ENCODE measurements around the gene MED15.

MED15 gene

GRCh38 chr22:20628081-20628939 lies 120.9 kb downstream of the MED15 start:
- DNase-seq (ENCODE audit: insufficient read length, low spot score), result no peak
- no peak for TF ChIP-seq SPI1 (IDR thresholded peaks at IDR 0.05; ENCODE audit: low read depth, low read length)
- no peak for TF ChIP-seq PAX5 (IDR thresholded peaks at IDR 0.05; ENCODE audit: insufficient read depth, low read length, severe bottlenecking)
- no peak for TF ChIP-seq POU2F2 (IDR thresholded peaks at IDR 0.05; ENCODE audit: low read depth, low read length)
- no peak for TF ChIP-seq POLR2AphosphoS5 (IDR thresholded peaks at IDR 0.05; ENCODE audit: low read depth, low read length)
- TF ChIP-seq POLR2A (IDR thresholded peaks at IDR 0.05; ENCODE audit: low read depth, low read length), result no peak
- no peak for TF ChIP-seq TAF1 (IDR thresholded peaks at IDR 0.05; ENCODE audit: low read depth, low read length)
- FAIRE-seq, result no peak

- no peak for FAIRE-seq
- no peak for TF ChIP-seq PAX5 (IDR thresholded peaks at IDR 0.05; ENCODE audit: insufficient read depth, low read length, severe bottlenecking)
- no peak for TF ChIP-seq POU2F2 (IDR thresholded peaks at IDR 0.05; ENCODE audit: low read depth, low read length)
- TF ChIP-seq SPI1 (IDR thresholded peaks at IDR 0.05; ENCODE audit: low read depth, low read length), result no peak
- TF ChIP-seq TAF1 (IDR thresholded peaks at IDR 0.05; ENCODE audit: low read depth, low read length), result no peak
- no peak for TF ChIP-seq POLR2AphosphoS5 (IDR thresholded peaks at IDR 0.05; ENCODE audit: low read depth, low read length)
- no peak for TF ChIP-seq POLR2A (IDR thresholded peaks at IDR 0.05; ENCODE audit: low read depth, low read length)
- no peak for DNase-seq (ENCODE audit: insufficient read length, low spot score)
Measured at GRCh38 chr22:20629401-20629800, 122.0 kb downstream of the MED15 start.

GRCh38 chr22:20630873-20631617 lies 123.6 kb downstream of the MED15 start:
- DNase-seq (ENCODE audit: insufficient read length, low spot score) (no peak), FAIRE-seq (no peak)
- TF ChIP-seq POLR2A (IDR thresholded peaks at IDR 0.05; ENCODE audit: low read depth, low read length), result no peak
- TF ChIP-seq PAX5 (IDR thresholded peaks at IDR 0.05; ENCODE audit: insufficient read depth, low read length, severe bottlenecking), result no peak
- no peak for TF ChIP-seq SPI1 (IDR thresholded peaks at IDR 0.05; ENCODE audit: low read depth, low read length)
- TF ChIP-seq POLR2AphosphoS5 (IDR thresholded peaks at IDR 0.05; ENCODE audit: low read depth, low read length), result no peak
- no peak for TF ChIP-seq TAF1 (IDR thresholded peaks at IDR 0.05; ENCODE audit: low read depth, low read length)
- no peak for TF ChIP-seq POU2F2 (IDR thresholded peaks at IDR 0.05; ENCODE audit: low read depth, low read length)

GRCh38 chr22:20632082-20632481 lies 124.7 kb downstream of the MED15 start:
- DNase-seq (ENCODE audit: insufficient read length, low spot score) (no peak), FAIRE-seq (no peak)
- no peak for TF ChIP-seq POLR2AphosphoS5 (IDR thresholded peaks at IDR 0.05; ENCODE audit: low read depth, low read length)
- no peak for TF ChIP-seq PAX5 (IDR thresholded peaks at IDR 0.05; ENCODE audit: insufficient read depth, low read length, severe bottlenecking)
- TF ChIP-seq POLR2A (IDR thresholded peaks at IDR 0.05; ENCODE audit: low read depth, low read length), result no peak
- no peak for TF ChIP-seq POU2F2 (IDR thresholded peaks at IDR 0.05; ENCODE audit: low read depth, low read length)
- TF ChIP-seq TAF1 (IDR thresholded peaks at IDR 0.05; ENCODE audit: low read depth, low read length), result no peak
- no peak for TF ChIP-seq SPI1 (IDR thresholded peaks at IDR 0.05; ENCODE audit: low read depth, low read length)

- FAIRE-seq (no peak), DNase-seq (ENCODE audit: insufficient read length, low spot score) (no peak)
- no peak for TF ChIP-seq POLR2A (IDR thresholded peaks at IDR 0.05; ENCODE audit: low read depth, low read length)
- no peak for TF ChIP-seq TAF1 (IDR thresholded peaks at IDR 0.05; ENCODE audit: low read depth, low read length)
- no peak for TF ChIP-seq POLR2AphosphoS5 (IDR thresholded peaks at IDR 0.05; ENCODE audit: low read depth, low read length)
- no peak for TF ChIP-seq POU2F2 (IDR thresholded peaks at IDR 0.05; ENCODE audit: low read depth, low read length)
- TF ChIP-seq PAX5 (IDR thresholded peaks at IDR 0.05; ENCODE audit: insufficient read depth, low read length, severe bottlenecking), result no peak
- no peak for TF ChIP-seq SPI1 (IDR thresholded peaks at IDR 0.05; ENCODE audit: low read depth, low read length)
Measured at GRCh38 chr22:20632518-20632917, 125.1 kb downstream of the MED15 start.

- no peak for TF ChIP-seq POU2F2 (IDR thresholded peaks at IDR 0.05; ENCODE audit: low read depth, low read length)
- no peak for TF ChIP-seq PAX5 (IDR thresholded peaks at IDR 0.05; ENCODE audit: insufficient read depth, low read length, severe bottlenecking)
- no peak for TF ChIP-seq SPI1 (IDR thresholded peaks at IDR 0.05; ENCODE audit: low read depth, low read length)
- no peak for TF ChIP-seq POLR2A (IDR thresholded peaks at IDR 0.05; ENCODE audit: low read depth, low read length)
- TF ChIP-seq POLR2AphosphoS5 (IDR thresholded peaks at IDR 0.05; ENCODE audit: low read depth, low read length), result no peak
- TF ChIP-seq TAF1 (IDR thresholded peaks at IDR 0.05; ENCODE audit: low read depth, low read length), result no peak
- no peak for FAIRE-seq
Measured at GRCh38 chr22:20634560-20635226, 127.3 kb downstream of the MED15 start.

GRCh38 chr22:20635227-20635591 lies 127.8 kb downstream of the MED15 start:
- TF ChIP-seq SPI1 (IDR thresholded peaks at IDR 0.05; ENCODE audit: low read depth, low read length) (no peak), POLR2AphosphoS5 (IDR thresholded peaks at IDR 0.05; ENCODE audit: low read depth, low read length) (no peak), PAX5 (IDR thresholded peaks at IDR 0.05; ENCODE audit: insufficient read depth, low read length, severe bottlenecking) (no peak), POLR2A (IDR thresholded peaks at IDR 0.05; ENCODE audit: low read depth, low read length) (no peak), TAF1 (IDR thresholded peaks at IDR 0.05; ENCODE audit: low read depth, low read length) (no peak), POU2F2 (IDR thresholded peaks at IDR 0.05; ENCODE audit: low read depth, low read length) (no peak)
- no peak for DNase-seq (ENCODE audit: insufficient read length, low spot score)
- no peak for FAIRE-seq

More at GRCh38 chr22:20634560-20635226, 127.3 kb downstream of the MED15 start:
- no peak for DNase-seq (ENCODE audit: insufficient read length, low spot score)

- DNase-seq (ENCODE audit: insufficient read length, low spot score) (no peak), FAIRE-seq (no peak)
- TF ChIP-seq POU2F2 (IDR thresholded peaks at IDR 0.05; ENCODE audit: low read depth, low read length) (no peak), TAF1 (IDR thresholded peaks at IDR 0.05; ENCODE audit: low read depth, low read length) (no peak), POLR2AphosphoS5 (IDR thresholded peaks at IDR 0.05; ENCODE audit: low read depth, low read length) (no peak), PAX5 (IDR thresholded peaks at IDR 0.05; ENCODE audit: insufficient read depth, low read length, severe bottlenecking) (no peak)
Measured at GRCh38 chr22:20636075-20636812, 128.8 kb downstream of the MED15 start.
